HG03432 (cell line): ENCODE data around the gene TKTL2.
"Not testable (repeated sequence)": the region's sequence is repeated elsewhere in the genome, so short reads cannot be mapped to it uniquely, and the experiment has no call there.

Source experiments
- ATAC-seq: cut with Tn5 transposase; IDR thresholded peaks from one replicate; pipeline ENCODE4 v1.9.1; 2021; ENCODE audit warnings: mild to moderate bottlenecking, moderate library complexity; ENCODE audit not compliant: unreplicated experiment

TKTL2 gene

DNA sequence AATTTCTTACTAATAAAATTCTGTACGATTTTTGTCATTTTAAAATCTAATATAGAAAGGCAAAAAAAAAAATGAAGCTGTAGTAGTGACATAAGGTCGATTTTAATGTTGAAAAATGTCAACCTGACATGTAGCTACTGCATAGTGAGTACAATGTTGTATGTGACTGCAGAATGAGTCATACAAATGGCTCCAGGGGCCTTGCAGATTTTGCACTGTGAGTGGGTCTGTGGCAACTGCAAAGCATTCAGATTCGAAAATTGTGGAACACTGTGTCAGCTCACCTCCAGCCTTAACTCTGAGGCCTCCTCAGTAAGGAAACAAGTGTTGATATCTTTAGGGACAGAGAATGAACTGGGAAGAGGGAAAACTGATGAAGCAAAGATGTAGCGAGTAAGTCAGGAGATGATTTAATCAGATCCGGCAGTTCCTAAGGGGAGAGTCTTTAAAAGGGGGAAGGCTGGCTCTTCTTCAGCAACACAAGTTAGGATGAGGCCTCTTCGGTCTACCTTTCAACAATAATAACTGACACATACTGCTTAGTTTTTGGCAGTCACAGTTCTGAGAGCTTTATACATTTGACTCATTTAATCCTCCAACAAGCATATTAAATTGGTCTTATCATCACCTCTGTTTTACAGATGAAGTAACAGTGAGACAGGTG is 24.9 kb downstream of the TKTL2 start:
- ATAC-seq, result no peak

GRCh38 chr4:163447481-163447880 is 26.1 kb downstream of the TKTL2 start:
- ATAC-seq, result no peak

GRCh38 chr4:163447023-163447422 is 26.5 kb downstream of the TKTL2 start:
- ATAC-seq, result not testable (repeated sequence)

- ATAC-seq, result no peak
Measured at GRCh38 chr4:163440040-163440439, 33.5 kb downstream of the TKTL2 start.
